Measurements from ENCODE around the gene MIA2. TPM values are rescaled to one million over a fixed set of nuclear protein-coding genes. Genes with fewer than 3 reads are reported as not detected.
"Not testable (repeated sequence)": the region's sequence is repeated elsewhere in the genome, so short reads cannot be mapped to it uniquely, and the experiment has no call there.

MIA2 gene
- total and polyA plus RNA-seq, 2 donors from 2014 or later: 63.2 to 65.6 TPM

DNA sequence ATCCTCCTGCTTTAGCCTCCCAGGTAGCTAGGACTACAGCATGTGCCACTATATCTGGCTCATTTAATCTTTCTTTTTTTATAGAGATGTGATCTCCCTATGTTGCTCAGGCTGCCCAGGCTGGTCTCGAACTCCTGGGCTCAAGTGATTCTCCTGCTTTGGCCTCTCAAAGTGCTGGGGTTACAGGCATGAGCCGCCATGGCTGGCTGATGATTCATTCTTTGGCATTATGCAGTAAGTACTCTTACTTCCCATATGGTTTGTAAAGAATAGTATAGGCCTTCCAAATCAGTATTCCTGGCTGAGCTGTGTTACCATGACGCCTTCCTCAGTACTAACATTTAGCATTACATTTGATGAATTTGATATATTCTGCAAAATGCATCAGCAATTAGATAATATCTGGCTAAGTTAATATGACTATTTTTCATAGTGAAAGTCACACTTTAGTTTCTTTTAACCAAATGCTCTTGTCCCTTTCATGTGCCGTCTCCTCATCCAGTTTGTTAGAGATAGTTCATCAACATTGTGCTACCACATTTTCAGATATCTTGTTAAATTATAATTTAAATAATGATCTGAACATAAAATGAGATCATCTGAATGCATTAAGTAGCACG, 3.2 kb upstream of the MIA2 start:
- H3K4me3 ChIP-seq (ENCODE audit: low read length in 3 of 3): no peak overlapping the region
- intact Hi-C loops (cut with DNase I): no loop called here

DNA sequence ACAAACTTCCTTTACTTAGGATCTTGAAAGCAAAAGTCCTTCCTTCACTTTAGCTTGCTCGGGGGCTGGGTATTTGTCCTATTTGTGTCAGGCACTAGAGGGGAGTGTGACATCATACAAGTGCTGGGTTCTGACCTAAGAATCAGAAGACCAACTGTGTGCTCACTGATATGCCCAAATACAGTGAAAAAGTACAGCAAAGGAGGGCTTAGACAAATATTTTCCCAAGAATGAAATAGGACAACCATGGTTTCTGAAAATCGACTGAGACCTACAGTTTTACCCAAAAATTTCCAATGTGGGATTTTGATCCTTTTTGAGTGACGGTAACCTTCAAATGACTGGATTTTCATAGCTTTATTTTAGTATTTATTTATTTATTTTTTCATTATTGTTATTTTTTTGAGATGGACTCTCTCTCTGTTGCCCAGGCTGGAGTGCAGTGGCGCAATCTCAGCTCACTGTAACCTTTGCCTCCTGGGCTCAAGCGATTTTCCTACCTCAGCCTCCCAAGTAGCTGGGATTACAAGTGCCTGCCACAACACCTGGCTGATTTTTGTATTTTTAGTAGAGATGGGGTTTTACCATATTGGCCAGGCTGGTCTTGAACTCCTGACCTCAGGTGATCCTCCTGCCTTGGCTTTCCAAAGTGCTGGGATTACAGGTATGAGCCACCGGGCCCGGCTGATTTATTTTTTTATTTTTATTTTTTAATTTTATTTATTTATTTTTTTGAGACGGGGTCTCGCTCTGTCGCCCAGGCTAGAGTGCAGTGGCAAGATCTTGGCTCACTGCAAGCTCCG, 1.8 kb upstream of the MIA2 start:
- FAIRE-seq: not testable (repeated sequence)

More for the DNA sequence above, 3.2 kb upstream of the MIA2 start:
- TF ChIP-seq, protein P1, sequence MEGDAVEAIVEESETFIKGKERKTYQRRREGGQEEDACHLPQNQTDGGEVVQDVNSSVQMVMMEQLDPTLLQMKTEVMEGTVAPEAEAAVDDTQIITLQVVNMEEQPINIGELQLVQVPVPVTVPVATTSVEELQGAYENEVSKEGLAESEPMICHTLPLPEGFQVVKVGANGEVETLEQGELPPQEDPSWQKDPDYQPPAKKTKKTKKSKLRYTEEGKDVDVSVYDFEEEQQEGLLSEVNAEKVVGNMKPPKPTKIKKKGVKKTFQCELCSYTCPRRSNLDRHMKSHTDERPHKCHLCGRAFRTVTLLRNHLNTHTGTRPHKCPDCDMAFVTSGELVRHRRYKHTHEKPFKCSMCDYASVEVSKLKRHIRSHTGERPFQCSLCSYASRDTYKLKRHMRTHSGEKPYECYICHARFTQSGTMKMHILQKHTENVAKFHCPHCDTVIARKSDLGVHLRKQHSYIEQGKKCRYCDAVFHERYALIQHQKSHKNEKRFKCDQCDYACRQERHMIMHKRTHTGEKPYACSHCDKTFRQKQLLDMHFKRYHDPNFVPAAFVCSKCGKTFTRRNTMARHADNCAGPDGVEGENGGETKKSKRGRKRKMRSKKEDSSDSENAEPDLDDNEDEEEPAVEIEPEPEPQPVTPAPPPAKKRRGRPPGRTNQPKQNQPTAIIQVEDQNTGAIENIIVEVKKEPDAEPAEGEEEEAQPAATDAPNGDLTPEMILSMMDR (IDR thresholded peaks at IDR 0.05; ENCODE audit: borderline replicate concordance, extremely low read depth, insufficient read depth): no peak
- FAIRE-seq: no peak
- H3K4me1 ChIP-seq (ENCODE audit: control insufficient read depth in 2 of 3, insufficient read depth in 2 of 3, low read depth in 1 of 3, low read length in 3 of 3): peaks cover 0 to 6% (median 3%) of the 10 kb centered on the region in 3 donors
- H3K36me3 ChIP-seq (ENCODE audit: control insufficient read depth in 2 of 3, insufficient read depth in 3 of 3, low read length in 3 of 3): no peaks in the 10 kb centered on the region
- no peak for DNase-seq
- H3K9ac ChIP-seq (ENCODE audit: low read length in 3 of 3): no peak overlapping the region
- H3K9me3 ChIP-seq (ENCODE audit: control insufficient read depth in 2 of 3, insufficient read depth in 1 of 3, low read length in 3 of 3): no peaks in the 10 kb centered on the region
- no peak overlapping the region for H3K27ac ChIP-seq (ENCODE audit: low read depth in 2 of 2, low read length in 2 of 2)
- H3K27me3 ChIP-seq (ENCODE audit: control insufficient read depth, insufficient read depth, low read length): no peaks in the 10 kb centered on the region

DNA sequence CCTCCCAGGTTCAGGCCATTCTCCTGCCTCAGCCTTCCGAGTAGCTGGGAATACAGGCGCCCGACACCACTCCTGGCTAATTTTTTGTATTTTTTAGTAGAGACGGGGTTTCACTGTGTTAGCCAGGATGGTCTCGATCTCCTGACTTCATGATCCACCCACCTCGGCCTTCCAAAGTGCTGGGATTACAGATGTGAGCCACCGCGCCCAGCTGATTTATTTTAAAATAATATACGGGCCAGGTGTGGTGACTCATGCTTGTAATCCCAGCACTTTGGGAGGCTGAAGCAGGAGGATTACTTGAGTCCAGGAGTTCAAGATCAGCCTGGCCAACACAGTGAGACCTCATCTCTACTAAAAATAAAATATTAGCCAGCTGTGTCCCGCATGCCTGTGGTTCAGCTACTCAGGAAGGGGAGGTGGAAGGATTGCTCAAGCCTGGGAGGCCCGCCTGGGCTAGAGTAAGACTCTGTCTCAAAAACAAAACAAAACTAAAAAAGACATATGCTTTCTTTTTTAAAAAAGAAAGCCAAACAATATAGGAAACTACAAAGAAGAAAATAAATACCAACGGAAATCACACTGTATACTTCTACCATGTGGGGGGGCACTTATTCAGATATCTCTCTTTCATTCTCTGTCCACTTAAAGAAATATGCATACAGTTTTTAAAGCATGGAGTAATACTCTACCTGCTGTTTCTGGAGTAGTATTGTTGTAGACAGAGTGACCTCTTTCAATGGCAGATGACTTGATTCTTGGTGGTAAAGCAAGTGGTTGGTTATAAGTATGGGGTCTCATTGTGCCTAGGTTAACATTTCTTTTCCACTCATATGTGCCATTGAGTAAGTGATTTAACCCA, 930 bp upstream of the MIA2 start:
- Histone ChIP-seq H3K4me1 (ENCODE audit: control insufficient read depth in 2 of 3, insufficient read depth in 2 of 3, low read depth in 1 of 3, low read length in 3 of 3) (peaks cover 0 to 11% (median 3%) of the 10 kb centered on the region in 3 donors), H3K9ac (ENCODE audit: low read length in 3 of 3) (no peak overlapping the region), H3K27me3 (ENCODE audit: control insufficient read depth, insufficient read depth, low read length) (no peaks in the 10 kb centered on the region), H3K27ac (ENCODE audit: low read depth in 2 of 2, low read length in 2 of 2) (peak overlapping the region in 1 of 2 donors; percentile 41), H3K36me3 (ENCODE audit: control insufficient read depth in 2 of 3, insufficient read depth in 3 of 3, low read length in 3 of 3) (no peaks in the 10 kb centered on the region), H3K9me3 (ENCODE audit: control insufficient read depth in 2 of 3, insufficient read depth in 1 of 3, low read length in 3 of 3) (no peaks in the 10 kb centered on the region), H3K4me3 (ENCODE audit: low read length in 3 of 3) (peak overlapping the region in 1 of 3 donors; percentile 18)
- TF ChIP-seq, protein P1 (IDR thresholded peaks at IDR 0.05; ENCODE audit: borderline replicate concordance, extremely low read depth, insufficient read depth): no peak
- DNase-seq (no peak), FAIRE-seq (no peak)
- intact Hi-C loops (cut with DNase I): no loop called here

More for the DNA sequence above, 1.8 kb upstream of the MIA2 start:
- H3K27ac ChIP-seq (ENCODE audit: low read depth in 2 of 2, low read length in 2 of 2); H3K4me3 ChIP-seq (ENCODE audit: low read length in 3 of 3); H3K27me3 ChIP-seq (ENCODE audit: control insufficient read depth, insufficient read depth, low read length); H3K9me3 ChIP-seq (ENCODE audit: control insufficient read depth in 2 of 3, insufficient read depth in 1 of 3, low read length in 3 of 3); H3K9ac ChIP-seq (ENCODE audit: low read length in 3 of 3); intact Hi-C loops (cut with DNase I); H3K36me3 ChIP-seq (ENCODE audit: control insufficient read depth in 2 of 3, insufficient read depth in 3 of 3, low read length in 3 of 3): not testable (repeated sequence)
- peak in 2 of 5 donors; percentile 14 to 24 for DNase-seq
- TF ChIP-seq, protein P1 (IDR thresholded peaks at IDR 0.05; ENCODE audit: borderline replicate concordance, extremely low read depth, insufficient read depth): peak; percentile 38
- H3K4me1 ChIP-seq (ENCODE audit: control insufficient read depth in 2 of 3, insufficient read depth in 2 of 3, low read depth in 1 of 3, low read length in 3 of 3): peaks cover 0 to 11% (median 3%) of the 10 kb centered on the region in 3 donors

DNA sequence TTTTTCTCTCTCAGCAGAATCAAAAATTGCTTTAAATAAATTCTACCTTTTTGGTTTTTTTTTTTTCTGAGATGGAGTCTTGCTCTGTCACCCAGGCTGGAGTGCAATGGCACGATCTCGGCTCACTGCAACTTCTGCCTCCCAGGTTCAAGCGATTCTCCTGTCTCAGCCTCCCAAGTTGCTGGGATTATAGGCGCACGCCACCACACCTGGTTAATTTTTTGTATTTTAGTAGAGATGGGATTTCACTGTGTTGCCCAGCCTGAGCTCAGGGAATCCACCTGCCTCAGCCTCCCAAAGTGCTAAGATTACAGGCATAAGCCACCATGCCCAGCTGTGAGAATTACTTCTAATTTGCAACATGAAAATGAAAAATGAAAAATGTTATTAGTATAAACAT, 1.3 kb downstream of the MIA2 start:
- intact Hi-C loops (cut with DNase I); H3K27ac ChIP-seq (ENCODE audit: low read depth in 2 of 2, low read length in 2 of 2): not testable (repeated sequence)

DNA sequence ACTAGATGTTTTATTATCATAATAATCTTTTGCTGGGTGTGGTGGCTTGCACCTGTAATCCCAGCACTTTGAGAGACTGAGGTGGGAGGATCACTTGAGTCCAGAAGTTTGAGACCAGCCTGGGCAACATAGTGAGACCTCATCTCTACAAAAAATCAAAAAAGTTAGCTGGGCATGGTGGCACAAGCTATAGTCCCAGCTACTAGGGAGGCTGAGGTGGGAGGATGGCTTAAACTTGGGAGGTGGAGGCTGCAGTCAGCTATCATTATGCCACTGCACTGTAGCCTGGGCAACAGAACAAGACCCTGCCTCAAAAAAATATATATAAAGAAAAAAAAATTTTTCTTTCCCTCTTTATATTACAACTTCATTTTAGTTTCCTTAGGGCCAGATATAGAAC, 1.8 kb downstream of the MIA2 start:
- H3K27ac ChIP-seq (ENCODE audit: low read depth in 2 of 2, low read length in 2 of 2); H3K27me3 ChIP-seq (ENCODE audit: control insufficient read depth, insufficient read depth, low read length); DNase-seq; intact Hi-C loops (cut with DNase I); H3K9me3 ChIP-seq (ENCODE audit: control insufficient read depth in 2 of 3, insufficient read depth in 1 of 3, low read length in 3 of 3); H3K9ac ChIP-seq (ENCODE audit: low read length in 3 of 3); FAIRE-seq; H3K36me3 ChIP-seq (ENCODE audit: control insufficient read depth in 2 of 3, insufficient read depth in 3 of 3, low read length in 3 of 3): not testable (repeated sequence)
- peaks cover 0 to 11% (median 3%) of the 10 kb centered on the region in 3 donors for H3K4me1 ChIP-seq (ENCODE audit: control insufficient read depth in 2 of 3, insufficient read depth in 2 of 3, low read depth in 1 of 3, low read length in 3 of 3)
- peak overlapping the region in 1 of 3 donors; percentile 32 for H3K4me3 ChIP-seq (ENCODE audit: low read length in 3 of 3)

More for the DNA sequence above, 1.3 kb downstream of the MIA2 start:
- not testable (repeated sequence) for H3K27me3 ChIP-seq (ENCODE audit: control insufficient read depth, insufficient read depth, low read length); H3K9ac ChIP-seq (ENCODE audit: low read length in 3 of 3); DNase-seq; H3K36me3 ChIP-seq (ENCODE audit: control insufficient read depth in 2 of 3, insufficient read depth in 3 of 3, low read length in 3 of 3); H3K9me3 ChIP-seq (ENCODE audit: control insufficient read depth in 2 of 3, insufficient read depth in 1 of 3, low read length in 3 of 3); FAIRE-seq
- Histone ChIP-seq H3K4me1 (ENCODE audit: control insufficient read depth in 2 of 3, insufficient read depth in 2 of 3, low read depth in 1 of 3, low read length in 3 of 3) (peaks cover 0 to 11% (median 3%) of the 10 kb centered on the region in 3 donors), H3K4me3 (ENCODE audit: low read length in 3 of 3) (peak overlapping the region in 2 of 3 donors; percentile 1 to 56)

Measured in kidney (tissue), 14 donors.